Coronary artery (tissue), 2 donors: ENCODE results near the gene DRGX.

Experiments
- DNase-seq: peaks from one replicate; pipeline ENCODE4 v3.0.0-alpha.2; 2017; ENCODE audit warnings: low spot score
- H3K27ac ChIP-seq, 2 donors: fragments of 200-600 bp; sonication (generic); one replicate each; pipeline ENCODE4 v1.5.1; 2016 to 2019
- H3K4me3 ChIP-seq: fragments of 200-600 bp; sonication (generic); 2 replicates; pipeline ENCODE4 v1.5.1; 2016; ENCODE audit warnings: mild to moderate bottlenecking, moderate library complexity
- TF ChIP-seq, protein P1 (sequence below): fragments of 200-600 bp; sonication (generic); IDR thresholded peaks from one replicate; pipeline ENCODE4 v1.5.1; 2019; ENCODE audit warnings: antibody characterized with exemption

DRGX gene

DNA sequence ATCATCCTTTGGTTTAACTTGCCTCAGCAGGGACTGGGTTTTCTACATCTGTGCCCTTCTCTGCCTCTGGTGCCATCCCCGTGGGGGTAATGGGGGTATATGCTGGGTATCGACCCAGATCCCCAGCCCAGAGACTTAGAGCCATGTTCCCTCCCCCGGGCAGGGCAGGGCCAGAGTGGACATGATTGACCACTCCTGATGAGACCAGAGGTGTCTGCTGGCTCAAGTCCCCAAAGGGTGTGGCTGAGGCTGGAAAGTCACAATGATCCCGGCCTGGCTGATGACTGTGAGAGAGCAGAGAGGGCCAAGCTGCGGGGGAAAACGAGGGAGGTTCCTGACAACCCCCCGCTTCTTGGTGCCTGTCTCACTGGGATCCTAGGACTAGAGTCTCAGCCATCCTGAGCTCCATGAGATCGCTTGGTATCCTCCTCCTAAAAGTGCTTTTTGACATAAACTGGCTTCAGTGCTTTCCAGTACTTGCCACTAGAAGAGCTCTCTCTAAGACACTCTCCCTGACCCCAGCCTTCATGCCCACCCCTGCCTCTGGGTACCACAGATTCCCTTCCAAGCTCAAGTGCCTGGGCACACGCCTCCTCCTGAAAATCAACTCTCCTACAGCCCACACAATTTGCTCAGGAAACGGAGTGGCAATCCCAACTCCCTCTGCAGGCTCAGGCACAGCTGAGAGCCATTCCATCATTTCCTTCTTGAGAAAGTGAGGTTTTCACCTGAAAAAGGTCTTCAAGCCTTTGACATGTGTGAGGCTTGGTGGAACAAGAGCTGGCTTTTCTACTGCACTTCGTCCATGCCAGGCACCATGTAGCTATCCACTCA is 33.9 kb downstream of the DRGX start:
- Histone ChIP-seq H3K4me3 (no peak overlapping the region), H3K27ac (no peak overlapping the region)
- TF ChIP-seq, protein P1, sequence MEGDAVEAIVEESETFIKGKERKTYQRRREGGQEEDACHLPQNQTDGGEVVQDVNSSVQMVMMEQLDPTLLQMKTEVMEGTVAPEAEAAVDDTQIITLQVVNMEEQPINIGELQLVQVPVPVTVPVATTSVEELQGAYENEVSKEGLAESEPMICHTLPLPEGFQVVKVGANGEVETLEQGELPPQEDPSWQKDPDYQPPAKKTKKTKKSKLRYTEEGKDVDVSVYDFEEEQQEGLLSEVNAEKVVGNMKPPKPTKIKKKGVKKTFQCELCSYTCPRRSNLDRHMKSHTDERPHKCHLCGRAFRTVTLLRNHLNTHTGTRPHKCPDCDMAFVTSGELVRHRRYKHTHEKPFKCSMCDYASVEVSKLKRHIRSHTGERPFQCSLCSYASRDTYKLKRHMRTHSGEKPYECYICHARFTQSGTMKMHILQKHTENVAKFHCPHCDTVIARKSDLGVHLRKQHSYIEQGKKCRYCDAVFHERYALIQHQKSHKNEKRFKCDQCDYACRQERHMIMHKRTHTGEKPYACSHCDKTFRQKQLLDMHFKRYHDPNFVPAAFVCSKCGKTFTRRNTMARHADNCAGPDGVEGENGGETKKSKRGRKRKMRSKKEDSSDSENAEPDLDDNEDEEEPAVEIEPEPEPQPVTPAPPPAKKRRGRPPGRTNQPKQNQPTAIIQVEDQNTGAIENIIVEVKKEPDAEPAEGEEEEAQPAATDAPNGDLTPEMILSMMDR: no peak
- no peak for DNase-seq

DNA sequence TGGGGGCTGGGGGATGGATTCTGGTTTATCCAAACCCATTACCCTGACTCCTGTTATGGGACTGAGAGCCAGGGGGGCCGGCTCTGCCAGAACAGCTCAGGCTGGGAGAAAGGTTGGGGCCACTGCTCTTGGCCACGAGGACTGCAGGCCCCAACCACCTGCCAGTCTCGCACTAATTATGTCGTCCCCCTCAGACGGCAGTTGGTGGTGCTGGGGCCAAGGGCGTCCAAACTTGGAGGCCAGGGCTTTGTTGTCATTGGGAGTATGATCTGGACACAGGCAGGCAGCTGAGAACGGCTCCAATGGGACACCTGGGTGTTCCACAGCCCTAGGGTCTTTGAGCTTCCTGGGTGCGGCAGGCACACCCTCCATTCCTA is 34.7 kb downstream of the DRGX start:
- DNase-seq: no peak
- Histone ChIP-seq H3K4me3 (no peak overlapping the region), H3K27ac (no peak overlapping the region)
- TF ChIP-seq, protein P1: no peak

DNA sequence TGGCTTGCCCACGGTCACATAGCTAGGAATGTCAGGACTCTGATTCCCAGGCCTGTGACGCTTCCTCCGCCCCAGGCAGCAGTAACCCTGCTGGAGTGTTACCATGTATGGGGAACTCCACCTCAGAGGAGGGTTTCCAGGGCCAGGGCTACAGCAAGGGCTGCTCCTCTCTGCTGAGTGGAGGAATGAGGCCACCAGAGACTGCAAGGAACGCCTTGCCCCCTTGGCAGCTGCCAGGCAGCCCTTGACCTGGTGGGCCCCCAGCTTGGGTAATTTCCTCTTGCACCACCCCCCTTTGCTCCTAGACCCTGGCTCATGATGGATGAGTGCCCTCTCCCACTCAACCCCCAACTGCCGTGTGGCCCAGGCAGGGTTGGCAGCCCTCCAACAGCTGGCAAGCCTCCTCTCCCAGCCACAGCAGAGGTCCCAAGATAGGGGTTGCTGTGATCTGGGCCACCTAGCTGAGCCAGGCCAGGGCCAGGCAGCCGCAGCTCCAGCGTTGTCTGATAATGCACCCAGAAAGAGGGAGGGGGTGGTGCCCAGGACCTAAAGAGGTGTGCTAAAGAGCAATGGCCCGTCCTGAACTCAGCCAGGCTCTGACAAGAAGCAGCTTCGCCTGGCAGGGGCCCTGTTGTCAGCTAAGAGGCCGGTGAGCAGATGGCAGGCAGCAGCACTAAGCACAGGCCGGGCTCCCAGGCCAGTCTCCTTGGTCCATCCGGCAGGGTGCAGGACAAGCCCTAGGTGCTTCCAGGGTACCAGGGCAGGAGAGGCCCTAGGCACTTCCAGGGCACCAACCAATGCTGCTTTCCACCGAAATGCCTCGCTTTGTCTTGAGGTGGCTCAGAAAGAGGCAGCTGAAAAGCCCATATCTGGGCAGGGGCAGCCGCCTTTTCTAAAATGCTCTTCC is 35.4 kb downstream of the DRGX start:
- peak overlapping the region in 1 of 2 donors; percentile 30 for H3K27ac ChIP-seq
- TF ChIP-seq, protein P1: no peak
- H3K4me3 ChIP-seq: no peak overlapping the region
- no peak for DNase-seq

DNA sequence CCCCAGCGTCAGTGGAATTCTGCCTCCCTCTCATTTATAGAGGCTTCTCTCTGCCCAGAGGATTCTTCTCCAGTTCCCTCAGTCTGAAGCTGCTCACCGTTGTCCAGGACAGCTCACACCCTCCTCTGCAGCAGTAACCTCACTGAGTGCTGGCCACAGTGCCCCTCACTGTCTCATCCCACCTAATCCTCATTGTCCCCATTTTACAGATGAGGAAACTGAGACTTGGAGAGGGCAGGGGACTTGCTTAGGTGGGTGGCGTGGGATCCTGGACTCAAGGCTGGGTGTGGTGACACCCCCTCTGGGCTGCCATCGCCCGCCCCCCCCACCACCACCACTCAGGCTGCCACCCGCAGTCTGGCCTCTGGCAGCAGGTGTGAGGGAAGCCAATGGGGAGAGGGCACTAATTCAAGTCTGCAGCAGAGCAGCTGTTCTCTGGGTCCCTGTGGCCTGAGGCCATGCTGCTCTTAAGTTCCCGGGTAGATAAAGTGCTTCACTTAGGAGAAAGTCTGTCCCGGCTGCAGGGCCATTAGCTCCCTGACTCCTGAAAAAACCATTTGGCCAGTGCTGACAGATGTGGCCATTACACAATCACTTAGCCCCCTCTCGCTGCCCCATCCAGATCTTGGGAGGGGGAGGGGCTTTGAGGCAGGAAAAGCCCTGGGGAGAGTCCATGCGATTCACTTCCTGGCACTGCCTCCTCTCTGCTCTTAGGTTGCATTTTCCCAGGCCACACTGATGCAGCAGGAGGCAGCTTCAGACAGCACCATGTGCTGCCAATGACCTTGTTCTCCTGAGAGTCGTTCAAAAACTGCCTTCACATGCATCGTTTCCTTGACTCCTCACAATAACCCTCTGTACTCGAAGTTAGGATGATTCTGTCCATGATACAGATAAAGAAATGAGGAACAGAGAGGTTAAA is 36.3 kb downstream of the DRGX start:
- DNase-seq: no peak
- Histone ChIP-seq H3K4me3 (no peak overlapping the region), H3K27ac (peak overlapping the region in 1 of 2 donors; percentile 30)
- TF ChIP-seq, protein P1: no peak

DNA sequence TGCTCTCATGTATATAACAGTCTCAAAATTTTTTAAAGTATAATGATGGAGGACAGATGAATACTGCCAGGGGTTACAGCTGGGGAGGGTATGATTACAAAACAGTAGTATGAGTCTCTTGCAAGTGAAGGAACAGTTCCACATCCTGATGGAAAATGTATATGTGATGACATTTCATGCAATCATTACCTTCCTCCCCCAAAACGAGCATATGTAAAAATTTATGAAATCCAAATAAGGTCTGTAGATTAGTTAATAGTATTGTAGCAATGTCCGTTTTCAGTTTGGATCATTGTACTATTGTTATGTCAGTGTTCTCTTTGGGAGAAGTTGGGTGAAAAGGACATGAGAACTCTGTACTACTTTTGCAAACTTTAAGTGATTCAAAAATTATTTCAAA is 38.0 kb downstream of the DRGX start:
- Histone ChIP-seq H3K4me3 (no peak overlapping the region), H3K27ac (no peak overlapping the region)
- DNase-seq: no peak
- TF ChIP-seq, protein P1: no peak

DNA sequence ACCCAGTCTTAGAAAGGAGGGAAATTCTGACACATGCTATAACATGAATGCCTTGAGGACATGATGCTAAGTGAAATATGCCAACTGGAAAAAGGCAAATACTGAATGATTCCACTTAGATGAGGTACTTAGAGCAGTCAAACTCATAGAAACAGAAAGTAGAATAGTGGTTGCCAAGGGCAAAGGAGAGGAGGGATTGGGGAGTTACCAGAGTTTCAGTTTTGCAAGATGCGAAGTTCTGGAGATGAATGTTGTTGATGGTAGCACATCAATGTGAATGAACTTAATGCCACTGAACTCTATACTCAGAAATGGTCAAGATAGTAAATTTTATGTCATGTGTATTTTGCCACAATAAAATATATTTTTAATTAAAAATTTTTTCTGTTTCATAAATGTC is 38.9 kb downstream of the DRGX start:
- TF ChIP-seq, protein P1: no peak
- Histone ChIP-seq H3K4me3 (no peak overlapping the region), H3K27ac (no peak overlapping the region)
- no peak for DNase-seq
